ENCODE results near the gene C20orf202.

Gene C20orf202

GRCh38 chr20:1209447-1210387, 6.5 kb downstream of the C20orf202 start:
- TF ChIP-seq, protein P1, sequence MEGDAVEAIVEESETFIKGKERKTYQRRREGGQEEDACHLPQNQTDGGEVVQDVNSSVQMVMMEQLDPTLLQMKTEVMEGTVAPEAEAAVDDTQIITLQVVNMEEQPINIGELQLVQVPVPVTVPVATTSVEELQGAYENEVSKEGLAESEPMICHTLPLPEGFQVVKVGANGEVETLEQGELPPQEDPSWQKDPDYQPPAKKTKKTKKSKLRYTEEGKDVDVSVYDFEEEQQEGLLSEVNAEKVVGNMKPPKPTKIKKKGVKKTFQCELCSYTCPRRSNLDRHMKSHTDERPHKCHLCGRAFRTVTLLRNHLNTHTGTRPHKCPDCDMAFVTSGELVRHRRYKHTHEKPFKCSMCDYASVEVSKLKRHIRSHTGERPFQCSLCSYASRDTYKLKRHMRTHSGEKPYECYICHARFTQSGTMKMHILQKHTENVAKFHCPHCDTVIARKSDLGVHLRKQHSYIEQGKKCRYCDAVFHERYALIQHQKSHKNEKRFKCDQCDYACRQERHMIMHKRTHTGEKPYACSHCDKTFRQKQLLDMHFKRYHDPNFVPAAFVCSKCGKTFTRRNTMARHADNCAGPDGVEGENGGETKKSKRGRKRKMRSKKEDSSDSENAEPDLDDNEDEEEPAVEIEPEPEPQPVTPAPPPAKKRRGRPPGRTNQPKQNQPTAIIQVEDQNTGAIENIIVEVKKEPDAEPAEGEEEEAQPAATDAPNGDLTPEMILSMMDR (IDR thresholded peaks at IDR 0.05): 0 out of 2 replicates have a peak, but pooled peaks have one; percentile 23

DNA sequence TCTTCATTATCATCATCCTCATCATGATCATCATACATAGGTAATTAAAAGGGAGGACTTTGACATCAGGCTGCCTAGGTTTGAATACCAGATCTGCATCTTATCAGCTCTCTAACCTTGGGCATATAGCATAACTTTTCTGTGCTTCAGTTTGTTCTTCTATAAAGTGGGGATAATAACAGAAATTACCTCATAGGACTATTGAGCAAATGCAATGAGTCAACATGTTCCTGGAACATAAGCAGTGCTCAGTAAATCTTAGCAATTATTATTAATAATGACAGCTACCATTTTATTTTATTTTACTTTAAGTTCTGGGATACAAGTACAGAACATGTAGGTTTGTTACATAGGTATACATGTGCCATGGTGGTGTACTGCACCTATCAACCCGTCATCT, 7.2 kb downstream of the C20orf202 start:
- TF ChIP-seq, protein P1 (IDR thresholded peaks at IDR 0.05): no peak

- TF ChIP-seq, protein P1 (IDR thresholded peaks at IDR 0.05): no peak
These were observed 8.8 kb downstream of the C20orf202 start for GRCh38 chr20:1212023-1212422.

DNA sequence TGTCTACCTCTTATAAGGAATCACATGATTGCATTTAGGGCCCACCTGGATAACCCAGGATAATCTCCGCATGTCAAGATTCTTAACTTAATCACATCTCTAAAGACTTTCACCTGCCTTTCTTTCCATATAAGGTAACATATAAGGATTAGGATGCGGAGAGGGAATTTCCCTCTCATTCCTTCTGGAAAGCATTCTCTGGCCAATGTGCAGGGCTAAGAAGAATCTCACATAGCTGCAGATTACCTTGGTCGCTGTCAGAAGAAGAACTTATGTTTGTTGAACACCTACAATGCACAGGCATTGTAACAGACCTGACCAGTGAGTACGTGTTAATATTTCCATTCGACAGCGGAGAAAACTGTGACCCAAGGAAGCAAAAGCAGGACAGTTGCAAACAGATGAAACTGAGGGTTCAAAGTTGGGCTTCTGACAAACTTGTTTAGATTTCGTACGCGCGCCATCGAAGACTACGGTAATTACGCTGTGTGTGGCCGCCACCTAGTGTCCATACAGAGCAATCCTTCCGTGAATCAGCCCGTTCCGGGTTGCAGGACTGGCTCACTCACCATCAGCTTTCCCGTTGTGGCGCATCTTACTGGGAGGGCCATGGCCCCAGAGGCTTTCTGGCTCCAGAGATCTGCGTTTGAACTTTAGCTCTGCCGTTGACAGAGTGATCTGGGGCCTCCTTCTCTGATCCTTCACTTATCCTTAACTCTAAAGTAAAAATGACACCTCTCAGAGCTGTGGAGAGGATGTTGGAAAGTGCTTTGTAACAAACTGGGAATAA, 9.5 kb downstream of the C20orf202 start:
- TF ChIP-seq, protein P1 (IDR thresholded peaks at IDR 0.05): peak; percentile 82

DNA sequence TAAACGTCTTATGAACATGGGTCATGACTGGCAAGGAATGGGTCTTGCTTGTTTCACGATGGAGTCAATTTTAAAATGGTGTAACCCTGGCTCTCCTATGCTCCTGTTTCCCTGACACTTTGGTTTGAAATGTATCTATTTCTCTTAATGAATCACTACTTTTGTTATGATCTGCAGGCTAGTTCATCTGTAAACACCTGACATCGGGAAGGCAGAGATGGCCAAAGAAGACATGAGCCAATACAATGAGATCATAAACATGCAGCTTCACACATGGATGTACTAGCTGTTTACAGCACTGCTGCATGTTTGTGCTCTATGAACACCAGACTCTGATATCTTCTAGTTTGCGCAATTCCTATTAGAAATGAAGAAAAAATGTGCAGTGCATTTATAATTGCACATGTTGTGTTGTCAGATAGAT, 11.6 kb downstream of the C20orf202 start:
- TF ChIP-seq, protein P1 (IDR thresholded peaks at IDR 0.05): no peak

DNA sequence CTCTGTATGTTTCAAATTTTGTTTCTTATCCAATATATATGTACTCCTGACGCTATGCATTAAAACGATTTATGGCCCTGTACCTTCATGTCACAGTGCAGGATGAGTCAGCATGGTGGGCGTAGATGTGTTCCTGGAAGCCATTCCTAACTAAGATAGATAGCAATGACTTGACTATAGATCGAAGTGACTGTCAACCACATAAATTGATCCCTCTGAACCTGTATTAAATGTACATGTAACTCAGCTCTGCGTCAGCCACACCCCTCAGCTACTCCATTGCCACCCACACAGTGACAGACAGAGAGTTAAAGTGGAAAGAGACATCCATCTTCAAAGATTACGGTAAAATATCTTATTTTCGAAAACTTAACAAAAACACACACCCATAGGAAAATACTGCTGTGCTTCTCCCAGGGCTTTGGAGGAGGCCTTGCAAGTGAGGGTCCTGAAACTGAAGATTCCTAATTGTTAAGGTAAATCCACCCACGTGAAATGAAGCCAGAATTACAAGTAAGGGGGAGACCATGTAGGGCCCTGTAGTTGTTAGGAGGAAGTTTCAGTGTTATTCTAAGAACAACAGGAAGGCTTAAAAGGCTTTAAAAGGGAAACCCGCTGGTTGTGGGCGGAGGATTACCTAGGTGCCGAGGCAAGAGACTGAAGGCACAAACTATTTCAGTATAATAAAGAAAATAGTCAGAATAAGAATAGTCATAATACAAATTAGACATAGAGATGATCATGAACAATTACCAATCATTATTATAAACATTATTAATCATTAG, 12.3 kb downstream of the C20orf202 start:
- TF ChIP-seq, protein P1 (IDR thresholded peaks at IDR 0.05): no peak

Data from LNCAP (cell line).